Activated CD8-positive, alpha-beta T cell treated with anti-CD3 and anti-CD28 coated beads for 36 hours (primary cell): Measurements from ENCODE around the gene CES2. TPM values are rescaled to one million over a fixed set of nuclear protein-coding genes. Genes with fewer than 3 reads are reported as not detected.
A peak's percentile ranks its signal among the peaks of the same experiment; 100 is the strongest.
"Not testable (repeated sequence)": the region's sequence is repeated elsewhere in the genome, so short reads cannot be mapped to it uniquely, and the experiment has no call there.

Experiments used
- ATAC-seq: fragments of 200-7000 bp; cut with Tn5 transposase; one replicate; pipeline ENCODE4 v1.10.0; 2021; ENCODE audit warnings: mild to moderate bottlenecking, moderate library complexity
- CTCF ChIA-PET: fragments of 350-600 bp; sonication (Branson Sonifier 250); formaldehyde crosslinking; loops from one replicate; lab custom pipeline; 2021; ENCODE audit warnings: antibody characterized with exemption; lab: Charles Lee
- POLR2A ChIA-PET: fragments of 350-600 bp; sonication (Branson Sonifier 250); formaldehyde crosslinking; loops from one replicate; lab custom pipeline; 2021; ENCODE audit warnings: antibody characterized with exemption; lab: Charles Lee
- DNase-seq: peaks from one replicate; pipeline ENCODE4 v3.0.0-alpha.2; 2020
- H3K27ac Mint-ChIP-seq: one replicate; pipeline ENCODE4 v1.8.0; 2021; ENCODE audit warnings: mild to moderate bottlenecking, mixed read lengths
- H3K27me3 Mint-ChIP-seq: one replicate; pipeline ENCODE4 v1.8.0; 2021; ENCODE audit warnings: mixed read lengths
- H3K36me3 Mint-ChIP-seq: one replicate; pipeline ENCODE4 v1.8.0; 2021; ENCODE audit warnings: low read depth, mixed read lengths
- H3K4me1 Mint-ChIP-seq: one replicate; pipeline ENCODE4 v1.8.0; 2021; ENCODE audit warnings: low read depth, mixed read lengths
- H3K4me3 Mint-ChIP-seq: one replicate; pipeline ENCODE4 v1.8.0; 2021; ENCODE audit warnings: mild to moderate bottlenecking, moderate library complexity, mixed read lengths
- H3K9me3 Mint-ChIP-seq: one replicate; pipeline ENCODE4 v1.8.0; 2021; ENCODE audit warnings: mixed read lengths
- CTCF ChIP-seq: fragments of 200-600 bp; IDR thresholded peaks from one replicate; pipeline ENCODE4 v1.8.0; 2022; ENCODE audit warnings: antibody characterized with exemption, mild to moderate bottlenecking
- intact Hi-C: fragments of 100-400 bp; cut with micrococcal nuclease; formaldehyde crosslinking; loops from one replicate; pipeline ENCODE4 v1.10.0; 2022
- total RNA-seq, 2 experiments: library from RNA; stranded (reverse); gene quantifications; one replicate each; pipeline ENCODE4 v1.2.3, GENCODE V29; 2021

Gene CES2
- total RNA-seq, 2 experiments from 2014 or later = 24.7 to 24.9 TPM

- intact Hi-C loops = loop anchor here (5.0 kb wide), 1 partner anchor 54 kb away; no protein-coding TSS in a partner anchor
- Mint-ChIP-seq H3K27ac (peak overlapping the region; percentile 63), H3K27me3 (peaks cover under 1% of the 10 kb centered on the region), H3K4me3 (peak overlapping the region; percentile 46), H3K36me3 (peaks cover 33% of the 10 kb centered on the region), H3K9me3 (no peaks in the 10 kb centered on the region), H3K4me1 (peaks cover 41% of the 10 kb centered on the region)
- no peak for ATAC-seq
- no peak for DNase-seq
- CTCF ChIA-PET = interaction anchor here (1.3 to 4.6 kb wide), 5 partner anchors 13 to 101 kb away, joined by 4 to 17 read pairs (median 4); partner anchors contain the start of genes CDH16, CES3 and NAE1
- TF ChIP-seq CTCF = no peak
- POLR2A ChIA-PET = interaction anchor here (0.6 to 1.1 kb wide), 2 partner anchors 64 to 245 kb away, joined by 3 read pairs; no protein-coding TSS in a partner anchor
Measured at GRCh38 chr16:66931665-66932064, 3.7 kb upstream of the CES2 start.

DNA sequence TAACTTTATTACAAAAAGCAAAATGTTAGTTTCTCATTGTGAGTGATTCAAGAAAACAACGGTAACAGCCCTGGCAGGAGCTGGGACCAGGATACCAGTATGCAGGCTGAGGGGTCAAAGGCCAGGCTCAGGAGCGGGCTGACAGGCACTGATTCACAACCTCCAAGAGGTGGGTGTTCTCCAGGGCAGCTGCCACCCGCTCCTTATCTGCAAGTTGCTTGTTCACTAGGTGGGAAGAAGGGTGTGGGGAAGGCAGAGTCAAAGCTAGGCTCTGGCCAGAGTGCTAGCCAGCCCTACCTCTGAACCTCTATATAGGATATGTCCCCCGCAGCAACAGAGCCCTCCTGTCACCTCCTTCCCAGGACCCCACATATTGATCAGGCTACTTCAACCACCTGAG, 3.2 kb upstream of the CES2 start:
- no peak for DNase-seq
- Mint-ChIP-seq H3K27me3 (no peaks in the 10 kb centered on the region), H3K27ac (peak overlapping the region; percentile 98), H3K36me3 (peaks cover 34% of the 10 kb centered on the region), H3K4me1 (peaks cover 44% of the 10 kb centered on the region), H3K9me3 (no peaks in the 10 kb centered on the region), H3K4me3 (peak overlapping the region; percentile 99)
- ATAC-seq = no peak
- CTCF ChIA-PET = interaction anchor here (1.5 to 4.6 kb wide), 3 partner anchors 14 to 102 kb away, joined by 4 to 17 read pairs (median 4); partner anchors contain the start of genes CDH16 and NAE1
- no peak for TF ChIP-seq CTCF
- intact Hi-C loops = loop anchor here (5.0 kb wide), 1 partner anchor 55 kb away; no protein-coding TSS in a partner anchor
- POLR2A ChIA-PET = interaction anchor here (1.9 kb wide), 1 partner anchor 51 kb away, joined by 8 read pairs; the partner anchor contains the start of gene PDP2

DNA sequence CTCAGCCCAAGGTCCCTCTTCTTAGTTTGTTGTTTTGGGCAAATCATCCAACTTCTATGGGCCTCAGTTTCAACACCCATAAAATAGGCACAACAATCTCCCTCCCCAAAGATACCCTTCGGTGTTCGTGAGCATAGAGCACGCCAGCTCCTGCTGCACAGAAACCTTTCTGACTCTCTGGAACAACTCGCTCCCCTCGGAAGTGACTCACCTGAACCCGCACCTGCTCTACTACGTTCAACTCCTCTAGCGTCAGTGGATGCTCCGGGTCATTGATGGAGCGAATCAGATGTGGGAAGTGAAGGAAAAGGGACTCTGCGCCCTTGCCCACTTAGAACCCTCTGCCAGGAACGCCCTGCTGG, 1.6 kb upstream of the CES2 start:
- intact Hi-C loops = loop anchor here (5.0 kb wide), 1 partner anchor 56 kb away; no protein-coding TSS in a partner anchor
- no peaks in the 10 kb centered on the region for H3K27me3 Mint-ChIP-seq
- TF ChIP-seq CTCF = no peak
- CTCF ChIA-PET = interaction anchor here (0.9 to 4.6 kb wide), 9 partner anchors 9 to 103 kb away, joined by 3 to 17 read pairs (median 4); partner anchors contain the start of genes CES3, NAE1 and PDP2
- POLR2A ChIA-PET = interaction anchor here (0.6 to 1.9 kb wide), 15 partner anchors 10 to 225 kb away, joined by 3 to 8 read pairs (median 3); partner anchors contain the start of genes NAE1 and PDP2
- H3K36me3 Mint-ChIP-seq = peaks cover 41% of the 10 kb centered on the region
- H3K4me1 Mint-ChIP-seq = peaks cover 47% of the 10 kb centered on the region
- H3K9me3 Mint-ChIP-seq = no peaks in the 10 kb centered on the region
- H3K4me3 Mint-ChIP-seq = peak overlapping the region; percentile 99
- peak; percentile 75 for DNase-seq
- peak; percentile 74 for ATAC-seq
- peak overlapping the region; percentile 98 for H3K27ac Mint-ChIP-seq

DNA sequence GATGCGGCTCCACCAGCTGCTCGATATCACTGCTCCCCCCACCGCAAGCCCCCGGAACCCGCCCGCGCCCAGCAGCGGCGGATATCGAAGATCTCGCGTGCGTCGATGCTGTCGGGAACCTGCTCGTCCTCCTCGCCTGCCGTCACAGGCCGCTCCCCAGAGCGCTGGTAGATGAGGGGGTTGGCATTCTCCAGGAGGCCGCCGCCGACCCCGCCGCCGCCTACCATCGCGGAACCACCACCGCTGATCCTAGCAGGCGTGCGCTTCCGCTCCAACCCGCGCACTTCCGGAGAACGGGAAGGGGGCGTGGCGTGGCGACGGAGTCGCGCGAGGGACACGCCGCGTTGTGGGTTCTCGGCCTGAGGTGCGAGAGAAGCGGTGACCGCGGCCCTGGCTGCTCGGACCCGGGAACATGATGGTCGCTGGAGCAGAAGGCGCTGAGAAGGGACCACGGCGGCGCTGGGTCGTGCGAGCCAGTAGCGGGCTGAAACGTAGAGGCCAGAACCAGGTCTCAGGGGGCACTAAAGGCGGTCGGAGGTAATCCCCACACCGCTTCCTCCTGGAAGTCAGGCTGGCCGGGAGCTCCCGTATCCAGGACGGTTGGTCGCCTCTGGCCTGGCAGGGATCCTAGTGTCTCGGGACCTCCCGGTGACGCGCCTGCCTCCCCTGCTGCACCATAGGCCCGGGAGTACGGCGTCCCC, 1.0 kb upstream of the CES2 start, which contains the start of gene CIAO2B:
Gene CIAO2B, minus strand, starts transcription at position 265 of the 701 bp plus-strand sequence. Its CDS starts 38 bp downstream, at position 227.
- POLR2A ChIA-PET = interaction anchor here (0.7 to 1.8 kb wide), 13 partner anchors 9 to 225 kb away, joined by 3 to 5 read pairs (median 3); no protein-coding TSS in a partner anchor
- Mint-ChIP-seq H3K4me1 (peaks cover 47% of the 10 kb centered on the region), H3K36me3 (peaks cover 43% of the 10 kb centered on the region), H3K27me3 (no peaks in the 10 kb centered on the region), H3K4me3 (peak within 1 kb of the TSS; percentile 99), H3K27ac (peak within 1 kb of the TSS; percentile 98), H3K9me3 (no peaks in the 10 kb centered on the region)
- DNase-seq = peak; percentile 89
- CTCF ChIA-PET = interaction anchor here (1.0 to 4.6 kb wide), 7 partner anchors 20 to 104 kb away, joined by 3 to 17 read pairs (median 4); partner anchors contain the start of genes CES3, NAE1 and PDP2
- peak; percentile 84 for ATAC-seq
- intact Hi-C loops = loop anchor here (5.0 kb wide), 1 partner anchor 57 kb away; no protein-coding TSS in a partner anchor
- TF ChIP-seq CTCF = no peak

- peak overlapping the region; percentile 98 for H3K27ac Mint-ChIP-seq
- CTCF ChIA-PET, H3K9me3 Mint-ChIP-seq, DNase-seq, H3K27me3 Mint-ChIP-seq, ATAC-seq: not testable (repeated sequence)
- peaks cover 47% of the 10 kb centered on the region for H3K4me1 Mint-ChIP-seq
- H3K36me3 Mint-ChIP-seq = peaks cover 48% of the 10 kb centered on the region
- peak overlapping the region; percentile 99 for H3K4me3 Mint-ChIP-seq
- POLR2A ChIA-PET = interaction anchor here (0.7 to 1.8 kb wide), 7 partner anchors 16 to 78 kb away, joined by 3 to 5 read pairs (median 3); no protein-coding TSS in a partner anchor
- intact Hi-C loops = loop anchor here (5.0 kb wide), 1 partner anchor 58 kb away; no protein-coding TSS in a partner anchor
Measured at GRCh38 chr16:66934839-66935313, 440 bp upstream of the CES2 start.
